GM21825 (cell line): ENCODE measurements around the gene TACC2.

Experiments
- ATAC-seq: cut with Tn5 transposase; IDR thresholded peaks from one replicate; pipeline ENCODE4 v1.9.1; 2021; ENCODE audit warnings: mild to moderate bottlenecking, moderate library complexity; ENCODE audit not compliant: unreplicated experiment

Gene TACC2

GRCh38 chr10:122116331-122116730 lies 127.4 kb downstream of the TACC2 start:
- ATAC-seq = no peak

DNA sequence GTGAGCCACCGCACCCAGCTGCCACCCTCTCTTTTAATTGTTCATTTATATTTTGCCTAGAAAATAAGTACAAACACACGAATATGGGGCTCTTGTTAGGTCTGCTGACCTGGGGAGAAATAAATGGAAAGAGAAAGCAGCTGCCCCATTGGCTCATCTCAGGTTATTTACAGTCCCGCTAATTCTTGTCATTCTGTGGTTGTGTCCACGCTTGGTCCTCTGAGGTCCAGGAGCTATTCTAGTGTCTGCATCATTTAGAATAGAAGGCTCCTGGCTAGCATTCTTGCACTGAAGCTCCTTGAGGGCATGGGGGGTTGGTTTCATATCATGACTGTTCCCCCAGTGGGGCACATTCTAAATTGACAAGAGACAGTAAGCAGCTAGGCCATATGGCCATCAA lies 128.5 kb downstream of the TACC2 start:
- ATAC-seq = no peak

DNA sequence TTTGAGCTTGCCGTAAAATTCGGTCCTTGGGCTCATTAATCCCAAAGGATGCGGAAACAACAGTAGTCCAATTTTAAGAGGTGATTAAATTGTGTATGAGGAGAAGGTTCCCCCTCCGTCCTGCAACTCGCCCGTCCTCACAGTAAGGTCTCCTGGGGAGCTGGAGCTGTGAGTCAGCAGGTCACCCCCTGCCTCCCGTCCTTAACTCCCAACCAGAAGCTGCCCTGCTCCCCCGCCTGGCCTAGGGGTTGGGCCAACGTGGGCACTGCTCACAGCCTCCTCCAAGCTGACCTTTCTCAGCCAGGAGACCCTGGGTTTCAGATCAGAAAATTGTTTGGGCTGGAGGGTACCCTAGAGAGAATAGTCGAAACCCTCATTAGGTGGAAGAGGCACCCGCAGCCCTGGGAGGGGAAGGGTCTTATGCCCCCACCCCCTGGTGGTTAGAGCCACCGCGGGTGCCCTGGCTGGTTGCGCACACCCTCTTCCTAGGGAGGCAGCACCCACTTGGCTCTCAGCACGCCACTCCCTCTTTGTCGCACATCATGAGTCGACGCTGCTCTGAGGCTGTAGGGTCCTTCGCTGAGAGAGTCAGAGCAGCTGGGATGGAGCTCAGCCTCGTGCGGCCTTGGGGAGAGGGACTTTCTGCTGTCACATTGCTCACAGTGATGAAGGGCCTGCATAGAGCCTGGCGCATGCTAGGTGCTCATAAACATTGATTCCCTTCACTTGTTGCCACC lies 131.2 kb downstream of the TACC2 start:
- no peak for ATAC-seq

GRCh38 chr10:122121059-122121458 lies 132.1 kb downstream of the TACC2 start:
- no peak for ATAC-seq

GRCh38 chr10:122122493-122122892 lies 133.5 kb downstream of the TACC2 start:
- no peak for ATAC-seq

DNA sequence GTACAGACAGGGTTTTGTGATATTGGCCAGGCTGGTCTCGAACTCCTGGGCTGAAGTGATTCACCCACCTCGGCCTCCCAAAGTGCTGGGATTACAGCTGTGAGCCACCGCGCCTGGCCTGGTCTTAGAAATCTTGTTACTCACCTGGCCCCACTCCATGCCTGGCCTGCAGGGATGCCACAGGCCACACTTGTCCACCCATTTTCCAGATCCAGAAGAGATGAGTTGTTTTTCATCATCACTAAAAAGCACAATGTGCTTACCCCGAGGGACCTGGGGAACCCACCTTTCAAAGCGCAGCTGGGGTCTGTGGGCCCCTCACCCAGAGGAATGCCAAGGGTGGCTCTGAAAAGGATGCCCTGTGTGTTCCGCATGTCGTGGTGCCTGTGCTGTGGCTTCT lies 134.2 kb downstream of the TACC2 start:
- ATAC-seq = no peak

DNA sequence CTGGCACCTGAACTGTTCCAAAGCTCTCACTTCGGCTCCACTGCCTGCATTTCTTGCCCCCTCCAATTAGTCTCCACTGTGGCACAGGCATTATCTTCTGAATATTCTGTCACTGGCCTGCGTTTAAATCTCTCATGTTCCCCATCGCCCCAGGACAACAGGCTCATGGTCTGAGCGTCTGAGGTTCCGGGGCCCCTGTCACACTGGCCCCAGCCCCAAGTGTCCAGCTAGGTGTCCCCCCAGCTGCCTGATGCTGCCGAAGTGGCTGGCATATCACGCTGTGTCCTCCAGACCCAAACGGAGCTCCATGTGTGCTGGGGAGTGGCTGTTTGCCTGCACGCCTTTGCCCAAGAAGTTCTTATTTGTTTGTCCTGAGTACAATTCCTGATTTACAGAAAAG lies 135.4 kb downstream of the TACC2 start:
- ATAC-seq = no peak

GRCh38 chr10:122124808-122125207 lies 135.8 kb downstream of the TACC2 start:
- no peak for ATAC-seq

GRCh38 chr10:122126763-122127659 lies 138.0 kb downstream of the TACC2 start:
- no peak for ATAC-seq

- ATAC-seq = no peak
Observed at GRCh38 chr10:122127943-122128342, 139.0 kb downstream of the TACC2 start.

GRCh38 chr10:122128357-122128756 lies 139.4 kb downstream of the TACC2 start:
- no peak for ATAC-seq

DNA sequence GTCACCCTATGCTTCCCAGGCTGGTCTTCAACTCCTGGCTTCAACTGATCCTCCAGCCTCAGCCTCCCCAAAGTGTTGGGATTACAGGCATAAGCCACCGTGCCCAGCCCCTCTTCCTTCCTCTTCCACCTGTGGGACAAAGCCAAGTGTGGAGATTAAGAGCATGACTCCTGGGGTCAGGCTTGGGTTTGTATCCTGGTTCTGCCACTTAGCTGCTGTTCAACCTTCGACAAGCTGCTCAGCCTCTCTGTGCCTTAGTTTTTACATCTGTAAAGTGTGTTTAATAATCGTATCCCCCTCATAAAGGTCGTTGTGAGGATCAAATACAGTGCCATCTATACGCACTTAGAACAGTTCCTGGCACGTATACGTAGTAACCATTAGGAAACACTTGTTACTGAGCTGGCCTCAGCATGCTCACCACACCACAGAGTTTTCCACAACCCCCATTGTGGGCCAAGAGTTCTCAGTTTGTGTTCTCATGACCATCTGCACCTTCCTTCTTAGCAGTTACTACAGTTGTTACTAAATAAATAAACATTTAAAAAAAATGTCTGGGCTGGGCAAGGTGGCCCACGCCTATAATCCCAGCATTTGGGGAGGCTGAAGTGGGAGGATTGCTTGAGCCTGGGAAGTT lies 141.6 kb downstream of the TACC2 start:
- ATAC-seq = no peak

GRCh38 chr10:122132331-122132755 lies 143.4 kb downstream of the TACC2 start:
- no peak for ATAC-seq

DNA sequence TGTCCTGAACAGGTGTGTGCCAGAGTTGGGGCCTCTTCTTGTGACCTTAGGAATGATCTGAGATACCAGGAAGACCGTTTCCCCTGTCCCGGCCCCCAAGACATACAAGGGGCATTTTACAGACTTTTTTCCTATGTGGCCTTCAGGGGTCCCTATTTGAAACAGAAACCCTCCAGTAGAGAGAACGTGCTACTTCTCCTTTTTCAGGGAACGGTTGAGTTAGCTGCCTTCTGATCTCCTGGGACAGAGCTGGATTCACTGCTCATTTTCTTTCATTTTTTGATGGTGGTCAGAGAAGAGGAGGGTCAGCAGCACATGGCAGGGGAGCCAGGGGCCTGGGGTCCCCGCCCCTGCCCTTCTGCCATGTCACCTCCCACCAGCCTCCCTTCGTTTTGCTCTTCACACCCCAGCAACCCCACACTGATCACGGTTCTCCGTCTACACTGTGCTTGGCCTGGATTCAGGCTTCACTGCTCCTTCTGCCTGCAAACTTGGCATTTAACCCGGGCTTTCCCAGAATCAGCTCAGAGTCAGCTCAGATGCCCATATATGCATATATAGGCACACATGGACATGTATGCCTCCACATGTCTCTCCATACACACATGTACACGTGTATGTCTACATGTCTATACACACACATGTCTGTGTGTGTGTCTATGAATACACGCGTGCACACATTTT lies 144.1 kb downstream of the TACC2 start:
- no peak for ATAC-seq

GRCh38 chr10:122135251-122136025 lies 146.5 kb downstream of the TACC2 start:
- ATAC-seq = no peak

DNA sequence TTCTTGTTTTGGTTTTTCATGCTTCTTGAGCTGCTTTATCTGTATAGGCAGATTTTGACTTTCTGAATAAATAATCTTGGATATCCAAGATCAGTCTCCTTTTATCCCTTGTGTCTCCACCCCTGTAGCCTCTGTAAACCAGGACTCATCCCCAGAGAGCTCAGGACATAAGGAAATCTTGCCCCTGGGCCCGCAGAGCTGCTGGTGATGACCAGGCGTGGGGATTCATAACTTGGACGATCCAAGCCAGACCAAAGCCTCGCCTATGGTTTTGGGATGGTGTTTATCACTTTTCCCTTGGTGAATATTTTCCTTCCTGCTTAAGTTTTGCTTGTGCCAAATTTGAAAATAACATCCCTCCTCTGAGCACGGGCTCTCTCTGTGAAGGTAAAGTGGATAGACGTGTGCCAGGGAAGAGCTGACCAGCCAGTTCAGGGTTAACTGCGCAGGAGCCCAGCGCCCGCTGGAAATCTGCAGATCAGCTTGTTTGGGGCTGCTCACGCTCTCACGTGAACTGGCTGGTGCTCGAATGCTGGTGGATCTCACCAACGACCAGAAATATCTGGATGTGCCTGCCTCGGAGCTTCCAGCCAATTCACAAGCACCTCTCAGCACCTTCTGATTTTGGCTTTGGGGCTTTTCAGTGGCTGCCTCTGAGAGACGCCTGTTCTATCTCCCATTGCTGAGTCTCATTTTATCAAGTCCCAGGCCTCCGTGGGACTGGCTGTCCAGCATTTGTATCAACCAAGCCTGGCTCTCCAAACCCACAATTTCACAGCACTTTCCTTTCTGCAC lies 150.1 kb downstream of the TACC2 start:
- no peak for ATAC-seq

DNA sequence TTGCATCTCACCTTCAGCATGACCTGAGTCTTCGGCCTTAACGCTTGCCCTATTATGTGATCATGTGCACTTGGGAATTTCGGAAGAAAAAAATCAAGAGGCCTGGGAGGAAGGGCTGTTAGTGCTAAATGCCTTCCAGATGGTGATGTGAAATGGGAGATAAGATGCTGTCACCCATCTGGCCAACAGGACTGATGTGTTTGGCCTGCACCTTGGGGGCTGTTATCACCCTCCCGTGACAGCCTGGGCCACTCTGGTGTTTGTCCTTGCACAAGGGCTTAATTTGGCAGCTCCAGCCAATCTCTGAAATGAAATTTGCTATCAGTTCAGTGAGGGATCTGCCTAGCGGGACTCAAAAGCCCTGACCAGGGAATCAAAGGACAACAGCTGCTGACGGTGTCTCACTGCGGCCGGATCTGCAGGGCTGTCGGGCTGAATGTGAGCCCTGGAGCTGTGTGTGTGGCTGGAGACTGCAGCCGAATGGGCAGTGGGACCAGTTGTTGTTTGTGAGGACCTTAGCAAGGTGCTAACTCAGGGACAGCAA lies 150.7 kb downstream of the TACC2 start:
- ATAC-seq = no peak

GRCh38 chr10:122140461-122140902 lies 151.5 kb downstream of the TACC2 start:
- ATAC-seq = no peak

- no peak for ATAC-seq
Observed at GRCh38 chr10:122140941-122141623, 152.1 kb downstream of the TACC2 start.
